GM20000 (cell line): ENCODE data around the gene TBC1D22B.
A peak's percentile ranks its signal among the peaks of the same experiment; 100 is the strongest.

Source experiments
- DNase-seq: peaks from one replicate; pipeline ENCODE4 v3.0.0; 2012; ENCODE audit warnings: low spot score
- TF ChIP-seq, protein P1 (sequence below): IDR thresholded peaks from 2 replicates; pipeline ENCODE4 v1.5.1; 2012; ENCODE audit warnings: mild to moderate bottlenecking, control low read depth; ENCODE audit errors: extremely low read depth, missing control alignments

The TBC1D22B gene

DNA sequence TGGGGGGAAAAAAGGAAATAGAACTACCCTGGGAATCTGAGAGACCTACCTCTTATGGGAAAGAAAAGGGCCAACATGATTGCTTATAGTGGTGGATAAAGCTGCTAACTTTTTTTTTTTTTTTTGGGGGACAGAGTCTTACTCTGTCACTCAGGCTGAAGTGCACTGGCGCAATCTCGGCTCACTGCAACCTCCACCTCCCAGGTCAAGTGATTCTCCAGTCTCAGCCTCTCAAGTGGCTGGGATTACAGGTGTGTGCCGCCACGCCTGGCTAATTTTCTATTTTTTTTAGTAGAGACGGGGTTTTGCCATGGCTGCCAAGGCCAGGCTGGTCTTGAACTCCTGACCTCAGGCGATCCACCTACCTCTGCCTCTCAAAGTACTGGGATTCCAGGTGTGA is 39.5 kb upstream of the TBC1D22B start:
- TF ChIP-seq, protein P1, sequence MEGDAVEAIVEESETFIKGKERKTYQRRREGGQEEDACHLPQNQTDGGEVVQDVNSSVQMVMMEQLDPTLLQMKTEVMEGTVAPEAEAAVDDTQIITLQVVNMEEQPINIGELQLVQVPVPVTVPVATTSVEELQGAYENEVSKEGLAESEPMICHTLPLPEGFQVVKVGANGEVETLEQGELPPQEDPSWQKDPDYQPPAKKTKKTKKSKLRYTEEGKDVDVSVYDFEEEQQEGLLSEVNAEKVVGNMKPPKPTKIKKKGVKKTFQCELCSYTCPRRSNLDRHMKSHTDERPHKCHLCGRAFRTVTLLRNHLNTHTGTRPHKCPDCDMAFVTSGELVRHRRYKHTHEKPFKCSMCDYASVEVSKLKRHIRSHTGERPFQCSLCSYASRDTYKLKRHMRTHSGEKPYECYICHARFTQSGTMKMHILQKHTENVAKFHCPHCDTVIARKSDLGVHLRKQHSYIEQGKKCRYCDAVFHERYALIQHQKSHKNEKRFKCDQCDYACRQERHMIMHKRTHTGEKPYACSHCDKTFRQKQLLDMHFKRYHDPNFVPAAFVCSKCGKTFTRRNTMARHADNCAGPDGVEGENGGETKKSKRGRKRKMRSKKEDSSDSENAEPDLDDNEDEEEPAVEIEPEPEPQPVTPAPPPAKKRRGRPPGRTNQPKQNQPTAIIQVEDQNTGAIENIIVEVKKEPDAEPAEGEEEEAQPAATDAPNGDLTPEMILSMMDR, result no peak
- DNase-seq, result no peak

DNA sequence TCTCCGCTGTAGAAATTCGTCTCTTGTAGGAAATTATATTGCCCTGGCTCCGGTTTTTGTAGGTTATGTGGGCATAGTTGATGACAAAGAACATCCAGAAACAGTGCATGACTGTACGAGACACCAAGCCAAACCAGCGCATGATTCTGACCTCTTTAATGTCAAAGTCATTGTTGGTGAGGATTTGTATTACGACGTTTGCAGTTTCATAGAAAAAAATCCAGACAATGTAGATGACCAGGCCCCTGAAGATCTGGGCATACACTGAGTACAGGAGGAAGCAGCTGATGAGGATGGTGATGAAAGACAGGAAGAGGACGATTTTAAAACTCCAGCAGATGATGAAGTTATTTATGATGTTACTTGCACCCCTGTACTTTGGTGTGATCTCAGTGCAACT is 39.1 kb upstream of the TBC1D22B start:
- DNase-seq, result no peak
- TF ChIP-seq, protein P1, result no peak

DNA sequence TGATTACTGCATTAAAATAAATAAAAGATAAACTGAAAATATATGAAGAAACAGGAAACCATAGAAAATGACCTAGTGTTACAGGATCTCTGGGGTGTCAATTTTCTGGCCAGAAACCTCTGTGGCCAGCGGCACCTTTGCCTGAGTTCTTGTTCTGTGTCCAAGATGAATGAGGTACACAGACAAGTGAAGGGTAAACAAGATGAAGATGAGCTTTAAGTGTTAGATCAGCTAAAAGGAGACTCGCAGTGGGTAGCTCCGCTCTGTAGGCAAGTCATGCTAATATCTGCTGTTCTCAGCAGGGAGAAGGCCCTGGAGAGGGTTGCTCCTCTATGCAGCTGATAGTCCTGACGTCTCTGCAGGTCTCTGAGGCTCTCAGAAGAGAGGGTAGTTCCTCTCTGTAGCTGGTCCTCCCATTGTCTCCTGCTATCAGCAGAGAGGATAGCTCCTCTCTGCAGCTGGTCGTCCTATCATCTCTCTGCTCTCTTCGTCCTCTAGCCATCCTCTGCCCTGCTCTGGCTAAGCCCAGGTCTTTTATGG is 35.9 kb upstream of the TBC1D22B start:
- TF ChIP-seq, protein P1, result no peak
- DNase-seq, result no peak

DNA sequence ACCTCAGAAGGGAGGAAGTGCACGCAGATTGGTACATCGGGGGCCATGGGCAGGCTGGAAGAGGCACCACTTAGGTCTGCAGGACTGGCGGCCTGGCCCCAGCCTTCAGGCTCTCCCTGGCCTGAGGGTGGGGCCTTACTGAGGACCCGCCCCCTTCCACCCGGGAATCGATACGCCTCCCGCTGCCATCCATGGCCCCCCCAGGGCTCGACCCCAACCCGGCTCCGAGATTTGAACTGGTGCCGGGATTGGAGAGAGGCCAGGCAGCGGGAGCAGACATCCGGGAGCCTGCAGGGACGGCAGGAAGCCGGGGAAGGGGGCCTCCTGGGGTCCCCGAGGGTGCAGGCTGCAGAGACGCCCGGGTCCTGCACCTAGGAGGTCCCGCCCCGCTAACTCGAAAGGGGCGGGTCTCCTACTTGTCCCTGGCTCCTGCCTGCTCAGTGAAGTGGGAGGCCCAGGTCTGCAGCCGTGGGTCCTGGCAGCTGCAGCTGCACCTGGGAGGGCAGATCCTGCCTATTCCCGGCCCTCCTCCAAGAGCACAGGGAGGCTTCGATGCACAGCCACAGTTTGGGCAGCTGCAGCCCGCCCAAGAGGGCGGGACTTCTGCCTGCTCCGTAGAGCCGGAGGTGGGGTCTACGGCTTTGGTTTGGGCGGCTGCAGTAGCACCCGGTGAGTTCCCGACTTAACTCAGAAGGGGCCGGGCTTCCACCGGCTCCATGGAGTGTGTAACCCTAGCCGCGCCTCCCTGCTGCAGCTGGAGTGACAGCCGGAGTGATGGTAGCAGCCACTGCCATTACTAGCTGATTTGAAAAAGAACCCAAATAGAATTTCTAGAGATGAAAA is 35.2 kb upstream of the TBC1D22B start:
- peak; percentile 83 for DNase-seq
- TF ChIP-seq, protein P1, result no peak

DNA sequence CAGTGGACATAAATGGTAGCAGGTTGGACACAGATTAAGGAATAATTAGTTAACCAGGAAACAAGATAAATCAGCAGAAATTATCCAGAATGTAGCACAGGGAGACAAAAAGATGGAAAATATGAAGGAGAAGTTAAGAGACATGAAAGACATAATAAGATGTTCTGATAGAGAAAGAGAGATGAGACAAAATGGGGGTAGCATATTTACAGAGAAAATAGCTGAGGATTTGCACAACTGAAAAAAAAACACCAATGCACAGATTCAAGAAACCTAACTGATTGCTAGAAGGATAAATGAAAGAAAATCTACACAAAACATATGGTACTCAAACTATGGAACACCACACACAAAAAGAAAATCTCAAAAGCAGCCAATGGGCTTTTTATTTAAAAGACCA is 34.6 kb upstream of the TBC1D22B start:
- DNase-seq, result no peak
- TF ChIP-seq, protein P1, result no peak

DNA sequence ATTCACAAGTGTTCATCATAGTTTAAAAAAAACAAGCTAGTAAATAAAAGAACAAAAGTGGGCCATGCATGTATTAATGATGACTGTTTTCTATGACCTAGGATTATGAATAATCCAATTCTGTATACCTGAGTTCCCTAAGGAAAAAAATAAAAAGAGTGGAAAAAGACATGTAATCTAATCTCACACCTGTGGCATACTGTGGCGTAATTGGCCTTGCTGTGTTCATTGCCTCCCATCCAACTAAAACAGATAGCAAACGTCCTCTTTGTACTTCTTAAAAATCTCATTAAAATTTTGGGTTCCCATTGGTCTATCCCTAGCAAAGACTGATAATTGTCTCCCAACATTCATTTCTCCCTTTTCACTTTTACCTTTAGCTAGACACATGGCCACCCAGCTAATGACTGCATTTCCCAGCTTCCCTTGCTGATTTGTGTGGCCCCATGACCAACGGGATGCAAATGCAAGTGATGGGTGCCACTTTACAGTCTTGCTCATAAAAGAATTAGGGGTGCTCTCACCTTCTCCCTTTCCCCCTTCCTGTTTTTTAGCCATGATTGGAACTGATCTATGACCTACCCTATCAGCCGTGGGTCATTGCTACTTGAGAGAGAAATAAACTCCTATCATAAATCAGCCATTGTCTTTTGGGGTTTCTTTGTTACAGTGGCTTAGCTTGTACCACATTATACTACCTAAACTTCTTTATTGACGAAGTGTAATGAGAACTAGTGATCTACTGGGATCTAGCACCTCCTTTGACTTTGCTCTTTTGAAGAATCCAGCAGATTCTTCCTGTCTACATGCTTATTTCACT is 32.0 kb upstream of the TBC1D22B start:
- DNase-seq, result no peak
- TF ChIP-seq, protein P1, result no peak

DNA sequence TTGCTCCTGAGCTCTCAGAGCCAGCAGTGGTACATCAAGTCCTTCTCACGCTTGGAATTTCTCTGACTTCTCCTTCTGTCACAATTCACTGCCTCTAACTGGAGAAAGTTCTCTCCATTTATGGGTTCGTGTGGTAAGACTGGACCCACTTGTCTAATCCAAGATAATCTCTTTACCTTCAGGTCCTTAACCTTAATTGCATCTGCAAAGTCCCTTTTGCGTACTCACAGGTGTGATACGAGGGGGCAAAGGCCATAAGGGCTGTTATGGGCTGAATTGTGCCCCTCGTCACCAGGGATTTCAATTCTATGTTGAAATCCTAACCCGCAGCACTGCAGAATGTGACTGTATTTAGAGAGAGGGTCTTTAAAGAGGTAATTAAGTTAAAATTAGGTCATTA is 27.5 kb upstream of the TBC1D22B start:
- TF ChIP-seq, protein P1, result no peak
- no peak for DNase-seq
